ENCODE measurements around the gene ZNF430. TPM values are rescaled to one million over a fixed set of nuclear protein-coding genes. Genes with fewer than 3 reads are reported as not detected.

The ZNF430 gene
- polyA plus RNA-seq, 4 donors: 1.6 to 10.8 (median 2.8) TPM

GRCh38 chr19:21046489-21046888 lies 26.0 kb downstream of the ZNF430 start:
- peaks cover 1 to 40% of the 10 kb centered on the region in 2 donors for H3K9me3 ChIP-seq (ENCODE audit: control insufficient read depth in 2 of 2, insufficient read depth in 1 of 2, low read depth in 1 of 2, low read length in 1 of 2)
- FAIRE-seq (no peak), DNase-seq (no peak)
- peaks cover 7 to 19% (median 8%) of the 10 kb centered on the region in 3 donors for H3K36me3 ChIP-seq (ENCODE audit: control insufficient read depth in 3 of 3, insufficient read depth in 2 of 3, low read depth in 1 of 3, low read length in 3 of 3)
- no peak overlapping the region for H3K4me3 ChIP-seq (ENCODE audit: low read depth in 1 of 3, low read length in 3 of 3)
- no peak overlapping the region for H3K27ac ChIP-seq (ENCODE audit: low read depth in 1 of 3, low read length in 2 of 3)
- no peaks in the 10 kb centered on the region for H3K27me3 ChIP-seq (ENCODE audit: control insufficient read depth in 3 of 3, insufficient read depth in 3 of 3, low read length in 3 of 3)
- no peaks in the 10 kb centered on the region for H3K4me1 ChIP-seq (ENCODE audit: control insufficient read depth in 3 of 3, insufficient read depth in 2 of 3, low read depth in 1 of 3, low read length in 2 of 3)
- WGBS, 3 donors: 97 to 99% (median 97%) methylated on average over 3 of the region's 3 CpGs

GRCh38 chr19:21047716-21048115 lies 27.3 kb downstream of the ZNF430 start:
- peaks cover 1 to 37% of the 10 kb centered on the region in 2 donors for H3K9me3 ChIP-seq (ENCODE audit: control insufficient read depth in 2 of 2, insufficient read depth in 1 of 2, low read depth in 1 of 2, low read length in 1 of 2)
- H3K27me3 ChIP-seq (ENCODE audit: control insufficient read depth in 3 of 3, insufficient read depth in 3 of 3, low read length in 3 of 3): no peaks in the 10 kb centered on the region
- no peak overlapping the region for H3K4me3 ChIP-seq (ENCODE audit: low read depth in 1 of 3, low read length in 3 of 3)
- WGBS, 3 donors: 94 to 100% (median 95%) methylated on average over 2 of the region's 2 CpGs
- no peak for FAIRE-seq
- H3K27ac ChIP-seq (ENCODE audit: low read depth in 1 of 3, low read length in 2 of 3): no peak overlapping the region
- H3K4me1 ChIP-seq (ENCODE audit: control insufficient read depth in 3 of 3, insufficient read depth in 2 of 3, low read depth in 1 of 3, low read length in 2 of 3): no peaks in the 10 kb centered on the region
- H3K36me3 ChIP-seq (ENCODE audit: control insufficient read depth in 3 of 3, insufficient read depth in 2 of 3, low read depth in 1 of 3, low read length in 3 of 3): peaks cover 6 to 14% (median 9%) of the 10 kb centered on the region in 3 donors
- no peak for DNase-seq

DNA sequence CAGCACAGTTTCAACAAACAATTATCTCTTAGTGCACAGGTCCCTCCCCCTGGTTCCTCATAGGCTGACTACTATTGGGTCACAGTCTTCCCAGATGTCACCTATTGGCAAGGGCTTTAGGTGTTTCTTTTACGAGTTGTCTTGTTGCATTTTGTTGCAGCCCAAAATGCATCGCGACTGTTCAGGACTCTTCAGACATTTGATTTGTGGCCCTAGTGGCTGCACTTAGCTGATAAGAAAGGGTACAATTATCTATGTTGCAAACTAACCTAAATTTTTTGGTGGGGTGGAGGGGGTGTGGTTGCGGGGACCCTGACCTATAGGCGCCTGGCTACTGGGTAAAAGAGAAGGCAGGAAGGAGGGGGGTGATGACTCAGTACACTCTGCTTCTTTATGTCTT lies 32.4 kb downstream of the ZNF430 start:
- FAIRE-seq (no peak), DNase-seq (no peak)
- Histone ChIP-seq H3K27ac (ENCODE audit: low read depth in 1 of 3, low read length in 2 of 3) (no peak overlapping the region), H3K36me3 (ENCODE audit: control insufficient read depth in 3 of 3, insufficient read depth in 2 of 3, low read depth in 1 of 3, low read length in 3 of 3) (peaks cover 8 to 27% (median 22%) of the 10 kb centered on the region in 3 donors), H3K9me3 (ENCODE audit: control insufficient read depth in 2 of 2, insufficient read depth in 1 of 2, low read depth in 1 of 2, low read length in 1 of 2) (peaks cover 2 to 40% of the 10 kb centered on the region in 2 donors), H3K27me3 (ENCODE audit: control insufficient read depth in 3 of 3, insufficient read depth in 3 of 3, low read length in 3 of 3) (no peaks in the 10 kb centered on the region), H3K4me3 (ENCODE audit: low read depth in 1 of 3, low read length in 3 of 3) (no peak overlapping the region), H3K4me1 (ENCODE audit: control insufficient read depth in 3 of 3, insufficient read depth in 2 of 3, low read depth in 1 of 3, low read length in 2 of 3) (no peaks in the 10 kb centered on the region)
- 96 to 98% (median 98%) methylated on average over 5 of the region's 5 CpGs for whole genome bisulfite sequencing, 3 donors

GRCh38 chr19:21065336-21065735 lies 44.9 kb downstream of the ZNF430 start:
- Histone ChIP-seq H3K36me3 (ENCODE audit: control insufficient read depth in 3 of 3, insufficient read depth in 2 of 3, low read depth in 1 of 3, low read length in 3 of 3) (peaks cover 0 to 4% (median 3%) of the 10 kb centered on the region in 3 donors), H3K4me3 (ENCODE audit: low read depth in 1 of 3, low read length in 3 of 3) (no peak overlapping the region), H3K27me3 (ENCODE audit: control insufficient read depth in 3 of 3, insufficient read depth in 3 of 3, low read length in 3 of 3) (no peaks in the 10 kb centered on the region), H3K4me1 (ENCODE audit: control insufficient read depth in 3 of 3, insufficient read depth in 2 of 3, low read depth in 1 of 3, low read length in 2 of 3) (no peaks in the 10 kb centered on the region), H3K27ac (ENCODE audit: low read depth in 1 of 3, low read length in 2 of 3) (no peak overlapping the region), H3K9me3 (ENCODE audit: control insufficient read depth in 2 of 2, insufficient read depth in 1 of 2, low read depth in 1 of 2, low read length in 1 of 2) (peaks cover 0 to 2% of the 10 kb centered on the region in 2 donors)
- FAIRE-seq: no peak
- DNase-seq: no peak

GRCh38 chr19:21082011-21082975 lies 61.8 kb downstream of the ZNF430 start, which contains the start of gene ZNF714:
Gene ZNF714, plus strand, starts transcription at chr19:21082203. Its CDS starts 16,066 bp downstream, at chr19:21098269.
- H3K9me3 ChIP-seq (ENCODE audit: control insufficient read depth in 2 of 2, insufficient read depth in 1 of 2, low read depth in 1 of 2, low read length in 1 of 2): no peaks in the 10 kb centered on the region
- peaks cover 0 to 2% (median 0%) of the 10 kb centered on the region in 3 donors for H3K36me3 ChIP-seq (ENCODE audit: control insufficient read depth in 3 of 3, insufficient read depth in 2 of 3, low read depth in 1 of 3, low read length in 3 of 3)
- DNase-seq (peak; percentile 84 to 96), FAIRE-seq (no peak)
- peak within 1 kb of the TSS; percentile 58 to 74 (median 72) for H3K4me3 ChIP-seq (ENCODE audit: low read depth in 1 of 3, low read length in 3 of 3)
- WGBS, 3 donors: 34 to 65% (median 42%) methylated on average over 35 to 38 of the region's 38 CpGs
- no peaks in the 10 kb centered on the region for H3K27me3 ChIP-seq (ENCODE audit: control insufficient read depth in 3 of 3, insufficient read depth in 3 of 3, low read length in 3 of 3)
- no peaks in the 10 kb centered on the region for H3K4me1 ChIP-seq (ENCODE audit: control insufficient read depth in 3 of 3, insufficient read depth in 2 of 3, low read depth in 1 of 3, low read length in 2 of 3)
- peak within 1 kb of the TSS; percentile 80 to 88 (median 83) for H3K27ac ChIP-seq (ENCODE audit: low read depth in 1 of 3, low read length in 2 of 3)

- Histone ChIP-seq H3K27ac (ENCODE audit: low read depth in 1 of 3, low read length in 2 of 3) (no peak overlapping the region), H3K9me3 (ENCODE audit: control insufficient read depth in 2 of 2, insufficient read depth in 1 of 2, low read depth in 1 of 2, low read length in 1 of 2) (no peaks in the 10 kb centered on the region), H3K4me3 (ENCODE audit: low read depth in 1 of 3, low read length in 3 of 3) (no peak overlapping the region), H3K27me3 (ENCODE audit: control insufficient read depth in 3 of 3, insufficient read depth in 3 of 3, low read length in 3 of 3) (no peaks in the 10 kb centered on the region), H3K4me1 (ENCODE audit: control insufficient read depth in 3 of 3, insufficient read depth in 2 of 3, low read depth in 1 of 3, low read length in 2 of 3) (no peaks in the 10 kb centered on the region), H3K36me3 (ENCODE audit: control insufficient read depth in 3 of 3, insufficient read depth in 2 of 3, low read depth in 1 of 3, low read length in 3 of 3) (peaks cover 0 to 2% (median 0%) of the 10 kb centered on the region in 3 donors)
- 83 to 96% (median 92%) methylated on average over 1 of the region's 1 CpG for WGBS, 3 donors
- FAIRE-seq (no peak), DNase-seq (no peak)
Observed at GRCh38 chr19:21084343-21084742, 63.9 kb downstream of the ZNF430 start.

DNA sequence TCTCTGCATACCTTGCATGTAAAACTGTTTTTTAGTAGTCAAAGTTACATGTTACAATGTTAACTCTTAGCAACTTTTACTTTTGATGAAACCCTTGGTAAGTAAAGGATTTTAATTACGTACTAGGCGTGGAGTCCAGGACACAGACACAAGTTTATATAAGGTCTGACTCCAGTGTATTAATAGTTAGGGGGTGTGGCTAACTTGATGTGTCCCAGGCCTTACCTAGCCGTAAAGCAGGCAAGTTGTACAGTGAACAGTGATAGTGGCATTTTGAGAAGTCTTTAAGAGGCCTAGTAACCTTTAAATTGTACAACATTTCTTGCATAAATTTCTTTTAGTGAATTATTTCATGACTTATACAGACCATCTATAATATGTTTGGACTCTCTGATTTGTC lies 67.4 kb downstream of the ZNF430 start:
- DNase-seq (no peak), FAIRE-seq (no peak)
- Histone ChIP-seq H3K9me3 (ENCODE audit: control insufficient read depth in 2 of 2, insufficient read depth in 1 of 2, low read depth in 1 of 2, low read length in 1 of 2) (no peaks in the 10 kb centered on the region), H3K4me1 (ENCODE audit: control insufficient read depth in 3 of 3, insufficient read depth in 2 of 3, low read depth in 1 of 3, low read length in 2 of 3) (no peaks in the 10 kb centered on the region), H3K27me3 (ENCODE audit: control insufficient read depth in 3 of 3, insufficient read depth in 3 of 3, low read length in 3 of 3) (no peaks in the 10 kb centered on the region), H3K4me3 (ENCODE audit: low read depth in 1 of 3, low read length in 3 of 3) (no peak overlapping the region), H3K36me3 (ENCODE audit: control insufficient read depth in 3 of 3, insufficient read depth in 2 of 3, low read depth in 1 of 3, low read length in 3 of 3) (peaks cover 0 to 2% (median 0%) of the 10 kb centered on the region in 3 donors), H3K27ac (ENCODE audit: low read depth in 1 of 3, low read length in 2 of 3) (no peak overlapping the region)
- WGBS, 3 donors: 86 to 97% (median 87%) methylated on average over 3 of the region's 3 CpGs

- Histone ChIP-seq H3K4me1 (ENCODE audit: control insufficient read depth in 3 of 3, insufficient read depth in 2 of 3, low read depth in 1 of 3, low read length in 2 of 3) (no peaks in the 10 kb centered on the region), H3K27ac (ENCODE audit: low read depth in 1 of 3, low read length in 2 of 3) (no peak overlapping the region), H3K27me3 (ENCODE audit: control insufficient read depth in 3 of 3, insufficient read depth in 3 of 3, low read length in 3 of 3) (no peaks in the 10 kb centered on the region), H3K36me3 (ENCODE audit: control insufficient read depth in 3 of 3, insufficient read depth in 2 of 3, low read depth in 1 of 3, low read length in 3 of 3) (peaks cover 0 to 3% (median 0%) of the 10 kb centered on the region in 3 donors), H3K4me3 (ENCODE audit: low read depth in 1 of 3, low read length in 3 of 3) (no peak overlapping the region), H3K9me3 (ENCODE audit: control insufficient read depth in 2 of 2, insufficient read depth in 1 of 2, low read depth in 1 of 2, low read length in 1 of 2) (no peaks in the 10 kb centered on the region)
- DNase-seq: no peak
- no peak for FAIRE-seq
Observed at GRCh38 chr19:21092109-21092508, 71.7 kb downstream of the ZNF430 start.
